Thoracic aorta (tissue), 2 donors: ENCODE measurements around the gene SLC5A5. TPM values are rescaled to one million over a fixed set of nuclear protein-coding genes. Genes with fewer than 3 reads are reported as not detected.

ENCODE experiments used
- ATAC-seq: fragments of 150-250 bp; one replicate; pipeline ENCODE4 v1.8.0; 2017; ENCODE audit warnings: low read depth; ENCODE audit not compliant: insufficient number of reproducible peaks, low FRiP score
- DNase-seq: peaks from one replicate; pipeline ENCODE4 v3.0.0-alpha.2; 2020; ENCODE audit warnings: low spot score
- H3K27ac ChIP-seq, 2 donors: fragments of 200-600 bp; sonication (generic); 1 replicate in 1 of 2; 2 replicates in 1 of 2; pipeline ENCODE4 v1.5.1; 2016; ENCODE audit warnings: mild to moderate bottlenecking in 2 of 2, moderate library complexity in 2 of 2
- H3K27me3 ChIP-seq: fragments of 200-600 bp; sonication (generic); replicated peaks from 2 replicates; pipeline ENCODE4 v1.6.0; 2016; ENCODE audit warnings: mild to moderate bottlenecking; ENCODE audit not compliant: insufficient read depth
- H3K36me3 ChIP-seq: fragments of 200-600 bp; sonication (generic); one replicate; pipeline ENCODE4 v1.5.1; 2016
- H3K4me1 ChIP-seq, 2 donors: fragments of 200-600 bp; sonication (generic); 1 replicate in 1 of 2; 2 replicates in 1 of 2; pipeline versions ENCODE4 v1.5.1 to v1.6.0; 2016; ENCODE audit warnings: low read depth in 2 of 2, mild to moderate bottlenecking in 1 of 2; ENCODE audit not compliant: control insufficient read depth in 1 of 2
- H3K4me3 ChIP-seq: fragments of 200-600 bp; sonication (generic); 2 replicates; pipeline ENCODE4 v1.5.1; 2016; ENCODE audit warnings: mild to moderate bottlenecking
- H3K9me3 ChIP-seq: fragments of 200-600 bp; sonication (generic); 2 replicates; pipeline ENCODE4 v1.5.1; 2016
- total RNA-seq, 2 donors: library from RNA; depleted of rRNA; stranded (reverse); fragments of >200 nt; gene quantifications; one replicate each; pipeline versions ENCODE4 v1.1.0 to v1.2.3, GENCODE V29; 2016
- TF ChIP-seq, protein P1 (sequence below): fragments of 200-600 bp; sonication (generic); IDR thresholded peaks from one replicate; pipeline ENCODE4 v1.5.1; 2019; ENCODE audit warnings: antibody characterized with exemption

Gene SLC5A5
- total RNA-seq, 2 donors from 2014 or later, result not detected

DNA sequence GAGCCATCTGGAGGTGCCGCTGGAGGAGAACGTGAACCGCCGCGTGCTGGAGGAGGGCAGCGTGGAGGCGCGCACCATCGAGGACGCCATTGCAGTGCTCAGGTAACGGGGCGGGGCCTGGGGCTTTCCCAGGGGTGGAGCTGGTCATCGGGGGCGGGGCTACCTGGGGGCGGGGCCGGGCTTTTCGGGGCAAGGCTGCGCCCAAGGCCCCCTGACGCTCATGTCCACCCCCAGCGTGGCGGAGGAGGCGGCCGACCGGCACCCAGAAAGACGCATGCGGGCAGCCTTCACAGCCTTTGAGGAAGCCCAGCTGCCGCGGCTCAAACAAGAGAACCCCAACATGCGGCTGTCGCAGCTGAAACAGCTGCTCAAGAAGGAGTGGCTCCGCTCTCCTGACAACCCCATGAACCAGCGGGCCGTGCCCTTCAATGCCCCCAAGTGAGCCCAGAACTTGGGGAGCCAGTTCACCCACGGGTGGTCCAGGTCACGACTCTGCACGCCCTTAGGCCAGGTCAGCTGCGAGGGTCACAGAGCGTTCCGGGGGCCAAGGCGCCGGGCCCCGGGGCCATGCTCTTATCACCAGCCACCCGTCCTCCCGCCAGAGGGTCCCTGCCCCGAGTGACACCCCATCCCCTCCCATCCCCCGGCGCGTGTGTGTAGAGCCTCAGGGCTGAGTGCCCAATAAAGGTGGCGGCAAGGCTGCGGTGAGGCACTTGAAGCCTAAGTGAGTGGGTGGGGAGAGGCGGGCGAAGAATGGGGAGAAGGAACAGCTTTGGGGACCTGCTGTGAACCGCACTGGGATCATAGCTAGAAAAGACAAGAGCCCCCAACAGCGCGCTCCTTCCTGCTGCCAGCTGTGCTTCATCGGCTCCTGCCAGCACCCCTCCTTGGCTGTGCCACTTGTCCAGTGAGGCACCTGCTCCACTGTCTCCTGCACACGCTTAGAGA is 71.8 kb downstream of the SLC5A5 start:
- peaks cover 6 to 10% of the 10 kb centered on the region in 2 donors for H3K4me1 ChIP-seq
- H3K27me3 ChIP-seq, result no peaks in the 10 kb centered on the region
- no peak overlapping the region for H3K4me3 ChIP-seq
- DNase-seq (no peak), ATAC-seq (no peak)
- no peak overlapping the region for H3K27ac ChIP-seq
- peaks cover 4% of the 10 kb centered on the region for H3K36me3 ChIP-seq
- H3K9me3 ChIP-seq, result no peaks in the 10 kb centered on the region
- TF ChIP-seq, protein P1, sequence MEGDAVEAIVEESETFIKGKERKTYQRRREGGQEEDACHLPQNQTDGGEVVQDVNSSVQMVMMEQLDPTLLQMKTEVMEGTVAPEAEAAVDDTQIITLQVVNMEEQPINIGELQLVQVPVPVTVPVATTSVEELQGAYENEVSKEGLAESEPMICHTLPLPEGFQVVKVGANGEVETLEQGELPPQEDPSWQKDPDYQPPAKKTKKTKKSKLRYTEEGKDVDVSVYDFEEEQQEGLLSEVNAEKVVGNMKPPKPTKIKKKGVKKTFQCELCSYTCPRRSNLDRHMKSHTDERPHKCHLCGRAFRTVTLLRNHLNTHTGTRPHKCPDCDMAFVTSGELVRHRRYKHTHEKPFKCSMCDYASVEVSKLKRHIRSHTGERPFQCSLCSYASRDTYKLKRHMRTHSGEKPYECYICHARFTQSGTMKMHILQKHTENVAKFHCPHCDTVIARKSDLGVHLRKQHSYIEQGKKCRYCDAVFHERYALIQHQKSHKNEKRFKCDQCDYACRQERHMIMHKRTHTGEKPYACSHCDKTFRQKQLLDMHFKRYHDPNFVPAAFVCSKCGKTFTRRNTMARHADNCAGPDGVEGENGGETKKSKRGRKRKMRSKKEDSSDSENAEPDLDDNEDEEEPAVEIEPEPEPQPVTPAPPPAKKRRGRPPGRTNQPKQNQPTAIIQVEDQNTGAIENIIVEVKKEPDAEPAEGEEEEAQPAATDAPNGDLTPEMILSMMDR, result no peak

DNA sequence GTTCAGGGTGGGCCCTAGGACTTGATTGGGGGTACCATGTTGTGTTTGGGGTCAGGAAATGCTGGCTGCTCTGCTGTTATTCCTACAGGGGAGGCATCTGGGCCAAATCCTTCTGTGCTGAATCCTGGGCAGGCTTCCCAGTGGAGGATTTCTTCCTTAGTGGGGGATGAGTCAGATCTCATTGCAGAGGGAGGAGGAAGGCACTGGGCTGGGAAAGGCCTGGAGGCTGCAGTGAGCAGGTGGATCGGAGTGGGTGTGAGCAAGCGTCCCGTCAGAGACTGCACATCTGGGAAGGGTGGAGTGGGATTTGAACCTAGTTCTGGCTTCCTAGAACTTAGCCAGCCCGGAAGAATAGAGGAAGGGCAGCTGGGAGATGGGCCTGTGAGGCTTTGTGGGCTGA is 72.6 kb downstream of the SLC5A5 start:
- H3K4me1 ChIP-seq, result peaks cover 12 to 18% of the 10 kb centered on the region in 2 donors
- no peaks in the 10 kb centered on the region for H3K9me3 ChIP-seq
- H3K36me3 ChIP-seq, result peaks cover 4% of the 10 kb centered on the region
- TF ChIP-seq, protein P1, result no peak
- DNase-seq, result no peak
- no peak overlapping the region for H3K4me3 ChIP-seq
- no peak for ATAC-seq
- no peak overlapping the region for H3K27ac ChIP-seq
- peaks cover 4% of the 10 kb centered on the region for H3K27me3 ChIP-seq

Other genes starting within 250 kb of the SLC5A5 start
- 1 to 10 TPM; 2.1 to 7.7 TPM for gene UNC13A, start 183.6 kb upstream of the SLC5A5 start, total RNA-seq
- 10 to 100 TPM; 31.7 to 42.9 TPM for gene MAP1S, start 152.5 kb upstream of the SLC5A5 start, total RNA-seq
- gene FCHO1, start 120.5 kb upstream of the SLC5A5 start, total RNA-seq, result 1 to 10 TPM; 8.5 to 8.9 TPM
- 1 to 10 TPM in 1 of 2 donors, not detected in 1; 2.3 TPM for gene B3GNT3, start 76.8 kb upstream of the SLC5A5 start, total RNA-seq
- not detected for gene INSL3, start 50.4 kb upstream of the SLC5A5 start, total RNA-seq
- 10 to 100 TPM; 12.7 to 35.8 TPM for gene JAK3, start 24.0 kb upstream of the SLC5A5 start, total RNA-seq
- gene RPL18A, start 12.0 kb upstream of the SLC5A5 start, total RNA-seq, result 100 to 1,000 TPM; 718 to 766 TPM
- gene CCDC124, start 61.1 kb downstream of the SLC5A5 start, total RNA-seq, result 10 to 100 TPM; 44.1 to 60.8 TPM
- gene KCNN1, start 95.2 kb downstream of the SLC5A5 start, total RNA-seq, result under 1 TPM in 1 of 2 donors, not detected in 1; 0.99 TPM
- 100 to 1,000 TPM; 114 to 151 TPM for gene ARRDC2, start 136.2 kb downstream of the SLC5A5 start, total RNA-seq
- 1 to 10 TPM; 1.6 to 5.4 TPM for gene IL12RB1, start 215.0 kb downstream of the SLC5A5 start, total RNA-seq
- gene MAST3, start 225.8 kb downstream of the SLC5A5 start, total RNA-seq, result 10 to 100 TPM; 18.7 to 27.8 TPM